Measurements from ENCODE around the gene RNASEH2B.

RNASEH2B gene

GRCh38 chr13:50934735-50935435 lies 25.3 kb downstream of the RNASEH2B start:
- FAIRE-seq (no peak), DNase-seq (ENCODE audit: insufficient read length, low spot score) (no peak)

GRCh38 chr13:50936679-50937078 lies 27.1 kb downstream of the RNASEH2B start:
- DNase-seq (ENCODE audit: insufficient read length, low spot score) (no peak), FAIRE-seq (no peak)

GRCh38 chr13:50940509-50940908 lies 30.9 kb downstream of the RNASEH2B start:
- no peak for FAIRE-seq
- no peak for DNase-seq (ENCODE audit: insufficient read length, low spot score)

GRCh38 chr13:50941146-50941545 lies 31.6 kb downstream of the RNASEH2B start:
- DNase-seq (ENCODE audit: insufficient read length, low spot score) = no peak

GRCh38 chr13:50942630-50943311 lies 33.2 kb downstream of the RNASEH2B start:
- no peak for DNase-seq (ENCODE audit: insufficient read length, low spot score)

More at GRCh38 chr13:50941146-50941545, 31.6 kb downstream of the RNASEH2B start:
- no peak for FAIRE-seq

GRCh38 chr13:50945669-50946068 lies 36.1 kb downstream of the RNASEH2B start:
- FAIRE-seq = no peak

More at GRCh38 chr13:50942630-50943311, 33.2 kb downstream of the RNASEH2B start:
- FAIRE-seq = no peak

GRCh38 chr13:50948601-50949000 lies 39.0 kb downstream of the RNASEH2B start:
- DNase-seq (ENCODE audit: insufficient read length, low spot score) (no peak), FAIRE-seq (no peak)

More at GRCh38 chr13:50945669-50946068, 36.1 kb downstream of the RNASEH2B start:
- DNase-seq (ENCODE audit: insufficient read length, low spot score) = no peak

GRCh38 chr13:50950849-50951248 lies 41.3 kb downstream of the RNASEH2B start:
- DNase-seq (ENCODE audit: insufficient read length, low spot score) (no peak), FAIRE-seq (no peak)

GRCh38 chr13:50951366-50951765 lies 41.8 kb downstream of the RNASEH2B start:
- FAIRE-seq = no peak

GRCh38 chr13:50955241-50955640 lies 45.6 kb downstream of the RNASEH2B start:
- FAIRE-seq (no peak), DNase-seq (ENCODE audit: insufficient read length, low spot score) (no peak)

More at GRCh38 chr13:50951366-50951765, 41.8 kb downstream of the RNASEH2B start:
- DNase-seq (ENCODE audit: insufficient read length, low spot score) = no peak

GRCh38 chr13:50955798-50956197 lies 46.2 kb downstream of the RNASEH2B start:
- FAIRE-seq = no peak
- DNase-seq (ENCODE audit: insufficient read length, low spot score) = no peak

GRCh38 chr13:50957620-50958019 lies 48.0 kb downstream of the RNASEH2B start:
- no peak for DNase-seq (ENCODE audit: insufficient read length, low spot score)

GRCh38 chr13:50969691-50970090 lies 60.1 kb downstream of the RNASEH2B start:
- no peak for FAIRE-seq
- DNase-seq (ENCODE audit: insufficient read length, low spot score) = no peak

More at GRCh38 chr13:50957620-50958019, 48.0 kb downstream of the RNASEH2B start:
- FAIRE-seq = no peak

- FAIRE-seq (no peak), DNase-seq (ENCODE audit: insufficient read length, low spot score) (no peak)
Observed at GRCh38 chr13:50970956-50971355, 61.4 kb downstream of the RNASEH2B start.

GRCh38 chr13:50974268-50974667 lies 64.7 kb downstream of the RNASEH2B start:
- no peak for DNase-seq (ENCODE audit: insufficient read length, low spot score)
- no peak for FAIRE-seq

- no peak for DNase-seq (ENCODE audit: insufficient read length, low spot score)
- FAIRE-seq = no peak
Observed at GRCh38 chr13:50979187-50979586, 69.6 kb downstream of the RNASEH2B start.

GRCh38 chr13:50981686-50982085 lies 72.1 kb downstream of the RNASEH2B start:
- no peak for DNase-seq (ENCODE audit: insufficient read length, low spot score)
- FAIRE-seq = no peak

- FAIRE-seq = no peak
- DNase-seq (ENCODE audit: insufficient read length, low spot score) = no peak
Observed at GRCh38 chr13:50989476-50989875, 79.9 kb downstream of the RNASEH2B start.

- no peak for DNase-seq (ENCODE audit: insufficient read length, low spot score)
- no peak for FAIRE-seq
Observed at GRCh38 chr13:50990065-50990817, 80.7 kb downstream of the RNASEH2B start.

- DNase-seq (ENCODE audit: insufficient read length, low spot score) (no peak), FAIRE-seq (no peak)
Observed at GRCh38 chr13:50990818-50991506, 81.4 kb downstream of the RNASEH2B start.

Data from HTR-8/SVneo (cell line).